ENCODE measurements around the gene IL19. TPM values are rescaled to one million over a fixed set of nuclear protein-coding genes. Genes with fewer than 3 reads are reported as not detected.

IL19 gene
- total and polyA plus RNA-seq, 4 donors: not detected

GRCh38 chr1:206803221-206803730, 32.7 kb downstream of the IL19 start:
- Histone ChIP-seq H3K9me3 (ENCODE audit: control insufficient read depth in 4 of 4, low read length in 3 of 4) (no peaks in the 10 kb centered on the region), H3K36me3 (ENCODE audit: control insufficient read depth in 4 of 4, insufficient read depth in 3 of 4, low read depth in 1 of 4, low read length in 3 of 4) (no peaks in the 10 kb centered on the region), H3K4me3 (ENCODE audit: low read depth in 1 of 3, low read length in 3 of 3) (no peak overlapping the region), H3K9ac (ENCODE audit: low read depth in 1 of 2, low read length in 2 of 2) (no peak overlapping the region), H3K4me1 (ENCODE audit: control insufficient read depth in 4 of 4, insufficient read depth in 4 of 4, low read length in 3 of 4) (no peaks in the 10 kb centered on the region), H3K27ac (ENCODE audit: low read depth in 1 of 2, low read length in 2 of 2) (no peak overlapping the region), H3K27me3 (ENCODE audit: control insufficient read depth in 4 of 4, insufficient read depth in 4 of 4, low read length in 3 of 4) (no peaks in the 10 kb centered on the region)
- TF ChIP-seq YY1 (IDR thresholded peaks at IDR 0.05): no peak
- TF ChIP-seq, protein P1, sequence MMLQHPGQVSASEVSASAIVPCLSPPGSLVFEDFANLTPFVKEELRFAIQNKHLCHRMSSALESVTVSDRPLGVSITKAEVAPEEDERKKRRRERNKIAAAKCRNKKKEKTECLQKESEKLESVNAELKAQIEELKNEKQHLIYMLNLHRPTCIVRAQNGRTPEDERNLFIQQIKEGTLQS (IDR thresholded peaks at IDR 0.05): no peak
- no peak for TF ChIP-seq TAF1 (conservative IDR thresholded peaks at IDR 0.05)
- TF ChIP-seq HNF4A (conservative IDR thresholded peaks at IDR 0.05): no peak
- TF ChIP-seq RAD21 (IDR thresholded peaks at IDR 0.05): no peak
- no peak for TF ChIP-seq SP1 (IDR thresholded peaks at IDR 0.05)
- TF ChIP-seq NR2F2 (IDR thresholded peaks at IDR 0.05): no peak
- TF ChIP-seq RXRA (IDR thresholded peaks at IDR 0.05): no peak
- TF ChIP-seq, protein P2, sequence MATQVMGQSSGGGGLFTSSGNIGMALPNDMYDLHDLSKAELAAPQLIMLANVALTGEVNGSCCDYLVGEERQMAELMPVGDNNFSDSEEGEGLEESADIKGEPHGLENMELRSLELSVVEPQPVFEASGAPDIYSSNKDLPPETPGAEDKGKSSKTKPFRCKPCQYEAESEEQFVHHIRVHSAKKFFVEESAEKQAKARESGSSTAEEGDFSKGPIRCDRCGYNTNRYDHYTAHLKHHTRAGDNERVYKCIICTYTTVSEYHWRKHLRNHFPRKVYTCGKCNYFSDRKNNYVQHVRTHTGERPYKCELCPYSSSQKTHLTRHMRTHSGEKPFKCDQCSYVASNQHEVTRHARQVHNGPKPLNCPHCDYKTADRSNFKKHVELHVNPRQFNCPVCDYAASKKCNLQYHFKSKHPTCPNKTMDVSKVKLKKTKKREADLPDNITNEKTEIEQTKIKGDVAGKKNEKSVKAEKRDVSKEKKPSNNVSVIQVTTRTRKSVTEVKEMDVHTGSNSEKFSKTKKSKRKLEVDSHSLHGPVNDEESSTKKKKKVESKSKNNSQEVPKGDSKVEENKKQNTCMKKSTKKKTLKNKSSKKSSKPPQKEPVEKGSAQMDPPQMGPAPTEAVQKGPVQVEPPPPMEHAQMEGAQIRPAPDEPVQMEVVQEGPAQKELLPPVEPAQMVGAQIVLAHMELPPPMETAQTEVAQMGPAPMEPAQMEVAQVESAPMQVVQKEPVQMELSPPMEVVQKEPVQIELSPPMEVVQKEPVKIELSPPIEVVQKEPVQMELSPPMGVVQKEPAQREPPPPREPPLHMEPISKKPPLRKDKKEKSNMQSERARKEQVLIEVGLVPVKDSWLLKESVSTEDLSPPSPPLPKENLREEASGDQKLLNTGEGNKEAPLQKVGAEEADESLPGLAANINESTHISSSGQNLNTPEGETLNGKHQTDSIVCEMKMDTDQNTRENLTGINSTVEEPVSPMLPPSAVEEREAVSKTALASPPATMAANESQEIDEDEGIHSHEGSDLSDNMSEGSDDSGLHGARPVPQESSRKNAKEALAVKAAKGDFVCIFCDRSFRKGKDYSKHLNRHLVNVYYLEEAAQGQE (IDR thresholded peaks at IDR 0.05): no peak
- TF ChIP-seq, protein P3, sequence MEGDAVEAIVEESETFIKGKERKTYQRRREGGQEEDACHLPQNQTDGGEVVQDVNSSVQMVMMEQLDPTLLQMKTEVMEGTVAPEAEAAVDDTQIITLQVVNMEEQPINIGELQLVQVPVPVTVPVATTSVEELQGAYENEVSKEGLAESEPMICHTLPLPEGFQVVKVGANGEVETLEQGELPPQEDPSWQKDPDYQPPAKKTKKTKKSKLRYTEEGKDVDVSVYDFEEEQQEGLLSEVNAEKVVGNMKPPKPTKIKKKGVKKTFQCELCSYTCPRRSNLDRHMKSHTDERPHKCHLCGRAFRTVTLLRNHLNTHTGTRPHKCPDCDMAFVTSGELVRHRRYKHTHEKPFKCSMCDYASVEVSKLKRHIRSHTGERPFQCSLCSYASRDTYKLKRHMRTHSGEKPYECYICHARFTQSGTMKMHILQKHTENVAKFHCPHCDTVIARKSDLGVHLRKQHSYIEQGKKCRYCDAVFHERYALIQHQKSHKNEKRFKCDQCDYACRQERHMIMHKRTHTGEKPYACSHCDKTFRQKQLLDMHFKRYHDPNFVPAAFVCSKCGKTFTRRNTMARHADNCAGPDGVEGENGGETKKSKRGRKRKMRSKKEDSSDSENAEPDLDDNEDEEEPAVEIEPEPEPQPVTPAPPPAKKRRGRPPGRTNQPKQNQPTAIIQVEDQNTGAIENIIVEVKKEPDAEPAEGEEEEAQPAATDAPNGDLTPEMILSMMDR (IDR thresholded peaks at IDR 0.05; ENCODE audit: low read depth, low read length, missing input control): no peak
- TF ChIP-seq, protein P4, sequence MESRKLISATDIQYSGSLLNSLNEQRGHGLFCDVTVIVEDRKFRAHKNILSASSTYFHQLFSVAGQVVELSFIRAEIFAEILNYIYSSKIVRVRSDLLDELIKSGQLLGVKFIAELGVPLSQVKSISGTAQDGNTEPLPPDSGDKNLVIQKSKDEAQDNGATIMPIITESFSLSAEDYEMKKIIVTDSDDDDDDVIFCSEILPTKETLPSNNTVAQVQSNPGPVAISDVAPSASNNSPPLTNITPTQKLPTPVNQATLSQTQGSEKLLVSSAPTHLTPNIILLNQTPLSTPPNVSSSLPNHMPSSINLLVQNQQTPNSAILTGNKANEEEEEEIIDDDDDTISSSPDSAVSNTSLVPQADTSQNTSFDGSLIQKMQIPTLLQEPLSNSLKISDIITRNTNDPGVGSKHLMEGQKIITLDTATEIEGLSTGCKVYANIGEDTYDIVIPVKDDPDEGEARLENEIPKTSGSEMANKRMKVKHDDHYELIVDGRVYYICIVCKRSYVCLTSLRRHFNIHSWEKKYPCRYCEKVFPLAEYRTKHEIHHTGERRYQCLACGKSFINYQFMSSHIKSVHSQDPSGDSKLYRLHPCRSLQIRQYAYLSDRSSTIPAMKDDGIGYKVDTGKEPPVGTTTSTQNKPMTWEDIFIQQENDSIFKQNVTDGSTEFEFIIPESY (IDR thresholded peaks at IDR 0.05): no peak
- TF ChIP-seq, protein P5, sequence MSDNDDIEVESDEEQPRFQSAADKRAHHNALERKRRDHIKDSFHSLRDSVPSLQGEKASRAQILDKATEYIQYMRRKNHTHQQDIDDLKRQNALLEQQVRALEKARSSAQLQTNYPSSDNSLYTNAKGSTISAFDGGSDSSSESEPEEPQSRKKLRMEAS (IDR thresholded peaks at IDR 0.05): no peak
- no peak for TF ChIP-seq JUND (IDR thresholded peaks at IDR 0.05)
- TF ChIP-seq EGR1 (IDR thresholded peaks at IDR 0.05; ENCODE audit: low read depth in 2 of 2): no peak
- TF ChIP-seq HNF4G (IDR thresholded peaks at IDR 0.05): no peak
- TF ChIP-seq FOXA1 (IDR thresholded peaks at IDR 0.05): no peak
- WGBS: 87% methylated on average over 8 of the region's 8 CpGs
- no peak for DNase-seq (ENCODE audit: low spot score)

Measured in liver (tissue), 9 donors.